ENCODE data around the gene COBL.

COBL gene

GRCh38 chr7:51318001-51318400 lies 1.4 kb upstream of the COBL start:
- TF ChIP-seq CTCF (IDR thresholded peaks at IDR 0.05; ENCODE audit: low read length, missing control alignments), result no peak
- H3K4me3 ChIP-seq (replicated peaks; ENCODE audit: low read depth, low read length), result no peak overlapping the region
- no peak for DNase-seq (ENCODE audit: low read depth)

DNA sequence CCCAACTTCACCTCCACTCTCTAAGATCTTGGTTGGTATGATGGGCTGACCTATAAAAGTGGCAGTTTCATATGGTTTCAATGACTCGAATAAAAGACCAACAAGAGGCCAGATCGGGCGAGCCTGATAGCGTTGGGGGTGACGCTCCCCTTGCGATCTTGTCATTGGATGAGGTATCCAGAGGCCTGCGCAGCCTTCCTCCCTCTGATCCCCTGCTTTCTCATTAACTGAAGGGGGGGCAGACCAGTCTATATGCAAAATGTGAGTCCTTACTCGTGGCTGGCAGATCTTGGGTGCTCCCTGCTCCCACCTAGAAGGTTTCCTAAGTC lies 937 bp upstream of the COBL start:
- no peak overlapping the region for H3K4me3 ChIP-seq (replicated peaks; ENCODE audit: low read depth, low read length)
- TF ChIP-seq CTCF (IDR thresholded peaks at IDR 0.05; ENCODE audit: low read length, missing control alignments), result no peak

DNA sequence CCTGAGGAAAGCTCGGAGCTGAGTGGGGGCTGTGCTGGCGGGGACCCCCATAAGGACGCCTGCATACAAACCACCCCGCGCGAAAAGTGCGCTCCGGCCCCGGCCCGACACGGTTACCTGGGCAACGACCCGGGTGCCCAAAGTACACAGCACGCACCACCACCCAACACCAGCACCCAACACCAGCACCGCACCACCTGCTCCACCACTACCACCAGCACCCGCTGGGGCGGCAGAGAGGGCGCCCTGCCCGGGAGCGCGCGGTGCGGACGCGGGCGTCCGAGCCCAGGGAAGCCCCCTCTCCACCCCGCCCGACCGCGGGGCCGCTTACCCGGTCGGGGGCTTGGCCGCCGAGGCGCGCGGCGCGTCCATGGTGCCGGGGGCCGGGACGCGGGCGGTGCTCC lies 345 bp downstream of the COBL start:
- no peak for DNase-seq (ENCODE audit: low read depth)
- H3K4me3 ChIP-seq (replicated peaks; ENCODE audit: low read depth, low read length), result no peak overlapping the region
- no peak for TF ChIP-seq CTCF (IDR thresholded peaks at IDR 0.05; ENCODE audit: low read length, missing control alignments)

More for the DNA sequence above, 937 bp upstream of the COBL start:
- DNase-seq (ENCODE audit: low read depth), result no peak

GRCh38 chr7:51315393-51316261 lies 982 bp downstream of the COBL start:
- no peak for DNase-seq (ENCODE audit: low read depth)
- no peak overlapping the region for H3K4me3 ChIP-seq (replicated peaks; ENCODE audit: low read depth, low read length)
- TF ChIP-seq CTCF (IDR thresholded peaks at IDR 0.05; ENCODE audit: low read length, missing control alignments), result no peak

GRCh38 chr7:51314726-51315125 lies 1.9 kb downstream of the COBL start:
- H3K4me3 ChIP-seq (replicated peaks; ENCODE audit: low read depth, low read length), result no peak overlapping the region
- DNase-seq (ENCODE audit: low read depth), result no peak
- TF ChIP-seq CTCF (IDR thresholded peaks at IDR 0.05; ENCODE audit: low read length, missing control alignments), result no peak

DNA sequence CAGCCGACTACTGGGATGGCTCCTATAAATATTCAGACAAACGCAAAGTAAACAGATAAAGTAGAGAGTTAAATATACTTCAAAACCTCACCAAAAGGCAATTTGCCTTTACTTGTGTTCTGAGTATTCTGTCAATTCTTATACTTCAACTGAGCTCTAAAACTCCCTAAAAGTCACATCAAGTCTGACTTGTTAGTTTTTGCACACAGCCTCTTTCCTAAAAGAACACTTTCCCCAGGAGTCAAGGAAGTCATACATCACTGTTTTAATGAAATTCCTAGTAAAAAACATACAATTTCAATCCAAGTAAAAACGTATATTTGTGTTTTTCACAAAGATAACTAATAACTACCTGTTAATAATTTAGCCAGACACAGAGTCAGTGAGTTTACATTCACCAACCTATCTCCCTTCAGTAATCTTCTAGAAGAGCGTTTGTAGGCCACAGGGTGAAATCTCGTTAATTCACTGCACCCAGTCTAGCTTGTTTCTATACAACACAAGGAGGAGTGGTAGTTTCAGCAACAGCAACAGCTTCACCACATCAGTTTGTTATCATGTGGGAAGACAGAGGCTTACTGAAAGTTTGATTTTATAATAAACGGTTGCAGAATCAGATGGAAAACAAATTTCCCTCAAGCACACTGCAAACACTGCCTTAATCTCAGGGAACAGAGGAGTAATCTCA lies 2.7 kb downstream of the COBL start:
- H3K4me3 ChIP-seq (replicated peaks; ENCODE audit: low read depth, low read length), result no peak overlapping the region
- TF ChIP-seq CTCF (IDR thresholded peaks at IDR 0.05; ENCODE audit: low read length, missing control alignments), result no peak
- DNase-seq (ENCODE audit: low read depth), result no peak

All from fibroblast of pulmonary artery (primary cell).